Epithelial cell of prostate (primary cell): ENCODE measurements around the gene KRTAP20-1.

Experiments used
- DNase-seq: peaks from one replicate; pipeline ENCODE4 v3.0.0-alpha.2; 2011; ENCODE audit warnings: low read depth, low spot score
- H3K27ac ChIP-seq: fragments of 450-650 bp; 2 replicates; pipeline ENCODE4 v1.5.1; 2017; ENCODE audit warnings: mild to moderate bottlenecking

KRTAP20-1 gene

GRCh38 chr21:30638686-30639085 lies 22.5 kb downstream of the KRTAP20-1 start:
- H3K27ac ChIP-seq, result no peak overlapping the region
- no peak for DNase-seq

GRCh38 chr21:30642564-30642963 lies 26.3 kb downstream of the KRTAP20-1 start, which contains the start of gene KRTAP20-3:
Gene KRTAP20-3 (plus strand): TSS chr21:30642864.
- no peak within 1 kb of the TSS for H3K27ac ChIP-seq
- no peak for DNase-seq

GRCh38 chr21:30646904-30647414 lies 30.7 kb downstream of the KRTAP20-1 start:
- DNase-seq, result no peak
- no peak overlapping the region for H3K27ac ChIP-seq

GRCh38 chr21:30652891-30653290 lies 36.7 kb downstream of the KRTAP20-1 start:
- DNase-seq, result no peak
- no peak overlapping the region for H3K27ac ChIP-seq
